GM12878 (cell line): ENCODE data around the gene TIE1. TPM values are rescaled to one million over a fixed set of nuclear protein-coding genes. Genes with fewer than 3 reads are reported as not detected.

ENCODE experiments used
- ATAC-seq: fragments of 200-7000 bp; cut with Tn5 transposase; 3 replicates; pipeline ENCODE4 v1.9.1; 2020; ENCODE audit warnings: mild to moderate bottlenecking, moderate library complexity
- BruUV-seq: library from RNA; stranded (reverse); fragments of 400-500 nt; replicated peaks from 2 replicates; lab custom pipeline; 2021; lab: Mats Ljungman, UMichigan
- CTCF ChIA-PET: fragments of 300-600 bp; sonication (Branson Sonifier 250); formaldehyde crosslinking; extraction: SDS; loops from one replicate; lab custom pipeline; 2021; ENCODE audit warnings: inconsistent platforms; lab: Yijun Ruan, JAX
- POLR2A ChIA-PET: fragments of 350-600 bp; formaldehyde crosslinking; extraction: SDS; loops from one replicate; lab custom pipeline; 2021; ENCODE audit warnings: inconsistent platforms; lab: Charles Lee
- RAD21 ChIA-PET: fragments of 300-600 bp; sonication (Branson Sonifier 250); formaldehyde crosslinking; loops from one replicate; lab custom pipeline; 2023; ENCODE audit warnings: antibody characterized with exemption; ENCODE audit not compliant: unreplicated experiment; lab: Charles Lee
- SMC1A ChIA-PET: fragments of 300-600 bp; sonication (Branson Sonifier 250); formaldehyde crosslinking; loops from one replicate; lab custom pipeline; 2023; ENCODE audit not compliant: unreplicated experiment, uncharacterized antibody; lab: Charles Lee
- DNase-seq: peaks from one replicate; pipeline ENCODE4 v3.0.0-alpha.2; 2011; ENCODE audit warnings: low read depth, low spot score
- FAIRE-seq: peaks from 3 replicates; lab custom pipeline; 2011; peaks lifted over from hg19 to GRCh38; lab: Jason Lieb, UNC
- H2AFZ ChIP-seq: 2 replicates; pipeline ENCODE4 v1.6.0; 2011; ENCODE audit warnings: low read depth, low read length, control low read depth; ENCODE audit not compliant: control insufficient read depth
- H3K27ac ChIP-seq: 2 replicates; pipeline ENCODE4 v1.5.1; 2011; ENCODE audit warnings: control low read depth; ENCODE audit not compliant: control insufficient read depth, insufficient read depth
- H3K27me3 ChIP-seq, 2 experiments: replicated peaks in 1 of 2; 2 replicates each; pipeline versions ENCODE4 v1.6.0 to v1.6.1; 2011; ENCODE audit warnings: low read length in 1 of 2; ENCODE audit not compliant: control insufficient read depth in 2 of 2, insufficient read depth in 2 of 2
- H3K36me3 ChIP-seq, 2 experiments: 2 replicates each; pipeline ENCODE4 v1.5.1; 2011; ENCODE audit warnings: low read length in 1 of 2; ENCODE audit not compliant: control insufficient read depth in 2 of 2, insufficient read depth in 2 of 2
- H3K4me1 ChIP-seq: 2 replicates; pipeline ENCODE4 v1.6.1; 2011; ENCODE audit warnings: mild to moderate bottlenecking, low read length, moderate library complexity, mixed read lengths; ENCODE audit not compliant: control insufficient read depth, insufficient read depth
- H3K4me2 ChIP-seq: 2 replicates; pipeline ENCODE4 v1.6.0; 2011; ENCODE audit warnings: control low read depth; ENCODE audit not compliant: control insufficient read depth, insufficient read depth
- H3K4me3 ChIP-seq: fragments of 200-600 bp; sonication (generic); 2 replicates; pipeline ENCODE4 v1.5.1; 2016
- H3K79me2 ChIP-seq: 2 replicates; pipeline ENCODE4 v1.6.0; 2011; ENCODE audit warnings: low read length; ENCODE audit not compliant: control insufficient read depth, insufficient read depth
- H3K9ac ChIP-seq: 2 replicates; pipeline ENCODE4 v1.8.0; 2011; ENCODE audit warnings: low read length, control low read depth, mixed read lengths; ENCODE audit not compliant: control insufficient read depth, insufficient read depth
- H3K9me3 ChIP-seq: replicated peaks from 3 replicates; pipeline ENCODE4 v1.5.1; 2011; ENCODE audit warnings: mild to moderate bottlenecking, low read length; ENCODE audit not compliant: control insufficient read depth, insufficient read depth
- H4K20me1 ChIP-seq: 2 replicates; pipeline ENCODE4 v1.6.0; 2011; ENCODE audit not compliant: control insufficient read depth, insufficient read depth
- CHD2 ChIP-seq: IDR thresholded peaks from 2 replicates; pipeline ENCODE4 v1.6.1; 2011; ENCODE audit warnings: low read depth, low read length, improper control_type of control experiment, borderline replicate concordance
- HDAC6 ChIP-seq: fragments of 200-600 bp; sonication (generic); IDR thresholded peaks from one replicate; pipeline ENCODE4 v1.8.0; 2017; ENCODE audit warnings: antibody characterized with exemption; ENCODE audit not compliant: unreplicated experiment
- KDM1A ChIP-seq: fragments of 200-600 bp; sonication (generic); IDR thresholded peaks from 2 replicates; pipeline ENCODE4 v1.6.1; 2016; ENCODE audit warnings: borderline replicate concordance
- PAX5 ChIP-seq: IDR thresholded peaks from 2 replicates; pipeline ENCODE4 v1.6.1; 2011; ENCODE audit warnings: low read depth, low read length, borderline replicate concordance
- SMC3 ChIP-seq: IDR thresholded peaks from 2 replicates; pipeline ENCODE4 v1.6.1; 2011; ENCODE audit warnings: low read length, improper control_type of control experiment, borderline replicate concordance
- STAT3 ChIP-seq: IDR thresholded peaks from 2 replicates; pipeline ENCODE4 v1.6.1; 2011; ENCODE audit warnings: low read depth, low read length, improper control_type of control experiment
- TARDBP ChIP-seq: IDR thresholded peaks from 2 replicates; pipeline ENCODE4 v1.6.1; 2016; ENCODE audit warnings: borderline replicate concordance
- YY1 ChIP-seq: IDR thresholded peaks from 2 replicates; pipeline ENCODE4 v1.6.1; 2011; ENCODE audit warnings: low read depth, mild to moderate bottlenecking, low read length
- ZNF24 ChIP-seq: fragments of 450-650 bp; IDR thresholded peaks from 2 replicates; pipeline ENCODE4 v1.6.1; 2017; ENCODE audit warnings: antibody characterized with exemption, mild to moderate bottlenecking
- WGBS: methylation state at CpG from one replicate; pipeline ENCODE4 v1.1.6; 2016; ENCODE audit warnings: low lambda C conversion rate; ENCODE audit not compliant: insufficient replicate concordance, insufficient coverage; ENCODE audit errors: missing lambda C conversion rate; 5-methylcytosine and 5-hydroxymethylcytosine counted together
- in situ Hi-C: fragments of 300-500 bp; cut with MboI; formaldehyde crosslinking; loops from 9 replicates; pipeline ENCODE4 v1.14.3; 2018; ENCODE audit warnings: mixed read lengths
- intact Hi-C: fragments of 100-400 bp; cut with micrococcal nuclease; formaldehyde crosslinking; loops from one replicate; pipeline ENCODE4 v1.14.2; 2022; ENCODE audit not compliant: unreplicated experiment
- polyA plus RNA-seq, 11 experiments: library from polyadenylated mRNA; depleted of rRNA in 4 of 11; unstranded in 6 of 11; stranded (reverse) in 5 of 11; fragments of >200 nt; fragmentation: Nextera tagmentation in 4 of 11; fragmentation: Illumina TruSeq in 1 of 11; extraction: Ambion mirVana in 4 of 11; extraction: Trizol in 1 of 11; gene quantifications; 1 replicate in 1 of 11; 2 replicates in 10 of 11; pipeline versions ENCODE4 v1.2.1 to v1.2.3, GENCODE V29; 2011 to 2016; ENCODE audit warnings: inconsistent platforms in 2 of 11, missing spikeins in 2 of 11, low read depth in 1 of 11
- total RNA-seq, 4 experiments: library from RNA; depleted of rRNA in 3 of 4; stranded (reverse); fragments of >200 nt in 3 of 4; fragmentation: Illumina TruSeq in 1 of 4; extraction: Trizol in 1 of 4; gene quantifications; 2 replicates each; pipeline versions ENCODE4 v1.2.1 to v1.2.3, GENCODE V29; 2013 to 2021
- TF ChIP-seq, protein P1 (sequence below): IDR thresholded peaks from 2 replicates; pipeline ENCODE4 v1.6.1; 2011; ENCODE audit warnings: borderline replicate concordance, low read depth, mild to moderate bottlenecking, moderate library complexity, low read length; ENCODE audit not compliant: insufficient read depth, poor library complexity, severe bottlenecking
- TF ChIP-seq, protein P2 (sequence below): fragments of 450-650 bp; formaldehyde crosslinking; IDR thresholded peaks from 2 replicates; pipeline ENCODE4 v1.4.0; 2022; ENCODE audit warnings: mild to moderate bottlenecking, moderate library complexity

The TIE1 gene
- total and polyA plus RNA-seq, 10 of the 15 experiments (the other 5 are each of a cell fraction or from before 2014, with no cell fraction given) = 0.26 to 3.9 (median 1.3) TPM

DNA sequence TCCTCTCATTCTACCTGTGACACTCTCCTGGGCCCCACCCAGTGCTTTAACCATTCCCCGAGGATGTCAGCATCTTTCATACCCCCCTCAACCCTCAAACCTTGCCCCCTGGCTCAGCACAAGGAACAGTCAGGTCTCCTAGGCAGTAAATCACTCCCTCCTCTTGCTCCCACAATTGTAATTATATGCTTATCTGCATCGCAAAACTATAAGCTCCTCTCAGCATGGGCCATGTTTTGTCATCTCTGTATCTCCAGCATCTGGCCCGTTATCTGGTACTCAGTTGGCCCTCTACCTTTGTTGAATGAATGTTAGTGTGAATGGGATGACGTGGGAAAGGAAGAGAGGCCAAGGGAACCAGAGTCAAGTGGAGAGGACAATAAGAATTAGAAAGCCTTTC lies 69.8 kb downstream of the TIE1 start:
- no peak for DNase-seq
- H3K36me3 ChIP-seq = peaks cover 0 to 1% of the 10 kb centered on the region in 2 experiments; a peak in 1 of 4 replicates
- WGBS = 70% methylated on average over 4 of the region's 4 CpGs
- no peaks in the 10 kb centered on the region for H3K27me3 ChIP-seq
- no peak overlapping the region for H3K27ac ChIP-seq
- in situ Hi-C loops (no loop called here), intact Hi-C loops (no loop called here)
- no peak for TF ChIP-seq STAT3
- TF ChIP-seq, protein P1, sequence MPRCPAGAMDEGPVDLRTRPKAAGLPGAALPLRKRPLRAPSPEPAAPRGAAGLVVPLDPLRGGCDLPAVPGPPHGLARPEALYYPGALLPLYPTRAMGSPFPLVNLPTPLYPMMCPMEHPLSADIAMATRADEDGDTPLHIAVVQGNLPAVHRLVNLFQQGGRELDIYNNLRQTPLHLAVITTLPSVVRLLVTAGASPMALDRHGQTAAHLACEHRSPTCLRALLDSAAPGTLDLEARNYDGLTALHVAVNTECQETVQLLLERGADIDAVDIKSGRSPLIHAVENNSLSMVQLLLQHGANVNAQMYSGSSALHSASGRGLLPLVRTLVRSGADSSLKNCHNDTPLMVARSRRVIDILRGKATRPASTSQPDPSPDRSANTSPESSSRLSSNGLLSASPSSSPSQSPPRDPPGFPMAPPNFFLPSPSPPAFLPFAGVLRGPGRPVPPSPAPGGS = peak; percentile 48
- no peaks in the 10 kb centered on the region for H3K9me3 ChIP-seq
- ChIA-PET POLR2A (interaction anchor here (0.7 to 1.4 kb wide), 5 partner anchors 11 to 583 kb away, joined by 4 to 8 read pairs (median 6); partner anchors contain the start of genes MED8 and SZT2), SMC1A (interaction anchor here (0.7 to 1.1 kb wide), 2 partner anchors 13 to 572 kb away, joined by 3 to 4 read pairs; no protein-coding TSS in a partner anchor), CTCF (interaction anchor here (1.6 to 1.7 kb wide), 2 partner anchors 12 to 19 kb away, joined by 7 to 8 read pairs; partner anchors contain the start of genes CDC20, MED8 and SZT2), RAD21 (no interaction called here)
- no peak overlapping the region for H2AFZ ChIP-seq
- no peak for ATAC-seq
- H4K20me1 ChIP-seq = no peaks in the 10 kb centered on the region
- H3K4me2 ChIP-seq = no peak overlapping the region
- H3K9ac ChIP-seq = no peak overlapping the region
- FAIRE-seq = peak; percentile 41
- BruUV-seq = no TSS peak
- no peak overlapping the region for H3K4me3 ChIP-seq
- peaks cover 4% of the 10 kb centered on the region; the same call in 1 of the 2 replicates for H3K4me1 ChIP-seq
- H3K79me2 ChIP-seq = peaks cover 30% of the 10 kb centered on the region

DNA sequence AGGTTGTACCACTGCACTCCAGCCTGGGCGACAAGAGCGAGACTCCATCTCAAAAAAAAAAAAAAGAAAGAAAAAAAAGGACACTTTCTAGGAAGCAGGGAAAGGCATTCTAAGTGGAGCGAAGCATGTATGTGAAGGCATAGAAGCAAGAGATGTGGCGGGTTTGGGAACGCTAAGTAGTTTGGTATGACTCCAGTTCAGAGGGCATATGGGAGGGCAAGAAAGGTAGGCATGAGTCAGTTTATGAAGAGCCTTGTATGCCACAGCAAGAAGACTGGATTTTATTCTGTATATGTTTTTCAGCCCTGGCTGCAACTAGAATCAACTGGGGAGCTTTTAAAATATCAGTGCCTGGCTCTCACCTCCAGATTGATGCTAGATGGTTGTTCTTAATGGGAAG lies 71.4 kb downstream of the TIE1 start:
- H3K27me3 ChIP-seq = no peaks in the 10 kb centered on the region
- H3K79me2 ChIP-seq = peaks cover 14% of the 10 kb centered on the region
- RAD21 ChIA-PET = no interaction called here
- ATAC-seq (no peak), DNase-seq (no peak), FAIRE-seq (no peak)
- no peak overlapping the region for H3K4me2 ChIP-seq
- POLR2A ChIA-PET = interaction anchor here (0.7 kb wide), 1 partner anchor 9 kb away, joined by 3 read pairs; no protein-coding TSS in a partner anchor
- no peak overlapping the region for H3K4me3 ChIP-seq
- CTCF ChIA-PET = interaction anchor here (1.0 to 1.3 kb wide), 2 partner anchors 42 to 145 kb away, joined by 3 to 4 read pairs; no protein-coding TSS in a partner anchor
- no peak overlapping the region for H3K9ac ChIP-seq
- no peak overlapping the region for H3K27ac ChIP-seq
- in situ Hi-C loops = no loop called here
- H3K4me1 ChIP-seq = peaks cover 3% of the 10 kb centered on the region; the same call in 1 of the 2 replicates
- H3K9me3 ChIP-seq = no peaks in the 10 kb centered on the region
- no peaks in the 10 kb centered on the region for H4K20me1 ChIP-seq
- WGBS = 92% methylated on average over 5 of the region's 5 CpGs
- intact Hi-C loops = no loop called here
- no TSS peak for BruUV-seq
- H2AFZ ChIP-seq = no peak overlapping the region
- no peaks in the 10 kb centered on the region for H3K36me3 ChIP-seq
- SMC1A ChIA-PET = no interaction called here
- TF ChIP-seq YY1 = no peak
- TF ChIP-seq, protein P2, sequence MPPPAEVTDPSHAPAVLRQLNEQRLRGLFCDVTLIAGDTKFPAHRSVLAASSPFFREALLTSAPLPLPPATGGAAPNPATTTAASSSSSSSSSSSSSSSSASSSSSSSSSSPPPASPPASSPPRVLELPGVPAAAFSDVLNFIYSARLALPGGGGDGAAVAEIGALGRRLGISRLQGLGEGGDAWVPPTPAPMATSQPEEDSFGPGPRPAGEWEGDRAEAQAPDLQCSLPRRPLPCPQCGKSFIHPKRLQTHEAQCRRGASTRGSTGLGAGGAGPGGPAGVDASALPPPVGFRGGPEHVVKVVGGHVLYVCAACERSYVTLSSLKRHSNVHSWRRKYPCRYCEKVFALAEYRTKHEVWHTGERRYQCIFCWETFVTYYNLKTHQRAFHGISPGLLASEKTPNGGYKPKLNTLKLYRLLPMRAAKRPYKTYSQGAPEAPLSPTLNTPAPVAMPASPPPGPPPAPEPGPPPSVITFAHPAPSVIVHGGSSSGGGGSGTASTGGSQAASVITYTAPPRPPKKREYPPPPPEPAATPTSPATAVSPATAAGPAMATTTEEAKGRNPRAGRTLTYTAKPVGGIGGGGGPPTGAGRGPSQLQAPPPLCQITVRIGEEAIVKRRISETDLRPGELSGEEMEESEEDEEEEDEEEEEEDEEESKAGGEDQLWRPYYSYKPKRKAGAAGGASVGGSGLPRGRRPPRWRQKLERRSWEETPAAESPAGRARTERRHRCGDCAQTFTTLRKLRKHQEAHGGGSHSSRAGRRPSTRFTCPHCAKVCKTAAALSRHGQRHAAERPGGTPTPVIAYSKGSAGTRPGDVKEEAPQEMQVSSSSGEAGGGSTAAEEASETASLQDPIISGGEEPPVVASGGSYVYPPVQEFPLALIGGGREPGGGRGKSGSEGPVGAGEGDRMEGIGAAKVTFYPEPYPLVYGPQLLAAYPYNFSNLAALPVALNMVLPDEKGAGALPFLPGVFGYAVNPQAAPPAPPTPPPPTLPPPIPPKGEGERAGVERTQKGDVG (CRISPR knock-in tag) = no peak
- no peak for TF ChIP-seq KDM1A
- TF ChIP-seq ZNF24 = no peak
- TF ChIP-seq, protein P1 = no peak
- TF ChIP-seq SMC3 = no peak
- TF ChIP-seq PAX5 = no peak
- no peak for TF ChIP-seq HDAC6
- TF ChIP-seq TARDBP = no peak
- no peak for TF ChIP-seq CHD2
